Amniotic stem cell (primary cell): ENCODE results near the gene SNTA1.
"Not testable (repeated sequence)": the region's sequence is repeated elsewhere in the genome, so short reads cannot be mapped to it uniquely, and the experiment has no call there.

Source experiments
- DNase-seq: peaks from one replicate; lab custom pipeline; 2025; lab: John Stamatoyannopoulos, UW

SNTA1 gene

DNA sequence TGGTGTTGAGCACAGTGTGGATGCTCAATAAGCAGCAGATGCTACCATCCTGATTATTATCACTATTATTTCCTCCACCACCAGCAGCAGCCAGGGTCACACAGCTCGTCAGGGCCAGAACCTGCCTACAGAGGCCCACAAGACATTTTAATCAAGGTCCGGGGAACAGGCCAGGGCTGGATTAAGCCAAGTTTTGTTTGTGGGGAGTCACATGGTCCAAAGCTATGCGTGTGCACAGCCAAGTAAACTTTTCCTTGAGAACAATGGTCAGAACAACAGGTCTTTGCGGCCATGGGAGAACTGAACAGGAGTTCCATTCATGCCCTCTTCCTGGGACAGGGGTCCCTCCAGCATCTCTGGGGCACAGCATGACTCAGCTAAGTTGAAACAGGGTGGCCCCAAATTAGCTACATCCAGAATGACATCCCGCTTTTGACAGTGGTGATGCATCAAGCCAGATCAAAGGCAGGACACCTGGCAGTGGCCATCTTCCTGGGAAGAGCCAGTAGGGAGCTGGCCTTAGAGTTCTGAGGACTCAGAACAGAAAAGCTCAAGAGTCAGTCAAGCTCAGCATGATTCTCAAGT lies 11.7 kb downstream of the SNTA1 start:
- no peak for DNase-seq

DNA sequence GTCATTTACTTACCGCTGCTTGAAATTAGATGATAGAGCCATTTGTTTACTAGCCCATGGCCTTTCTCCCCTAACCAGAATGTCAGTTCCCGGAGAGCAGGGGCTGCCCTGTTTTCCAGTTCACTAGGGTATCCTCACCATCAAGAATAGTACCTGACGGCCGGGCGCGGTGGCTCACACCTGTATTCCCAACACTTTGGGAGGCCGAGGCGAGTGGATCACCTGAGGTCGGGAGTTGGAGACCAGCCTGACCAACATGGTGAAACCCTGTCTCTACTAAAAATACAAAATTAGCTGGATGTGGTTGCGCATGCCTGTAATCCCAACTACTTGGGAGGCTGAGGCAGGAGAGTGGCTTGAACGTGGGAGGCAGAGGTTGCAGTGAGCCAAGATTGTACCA lies 19.7 kb downstream of the SNTA1 start:
- DNase-seq = not testable (repeated sequence)

DNA sequence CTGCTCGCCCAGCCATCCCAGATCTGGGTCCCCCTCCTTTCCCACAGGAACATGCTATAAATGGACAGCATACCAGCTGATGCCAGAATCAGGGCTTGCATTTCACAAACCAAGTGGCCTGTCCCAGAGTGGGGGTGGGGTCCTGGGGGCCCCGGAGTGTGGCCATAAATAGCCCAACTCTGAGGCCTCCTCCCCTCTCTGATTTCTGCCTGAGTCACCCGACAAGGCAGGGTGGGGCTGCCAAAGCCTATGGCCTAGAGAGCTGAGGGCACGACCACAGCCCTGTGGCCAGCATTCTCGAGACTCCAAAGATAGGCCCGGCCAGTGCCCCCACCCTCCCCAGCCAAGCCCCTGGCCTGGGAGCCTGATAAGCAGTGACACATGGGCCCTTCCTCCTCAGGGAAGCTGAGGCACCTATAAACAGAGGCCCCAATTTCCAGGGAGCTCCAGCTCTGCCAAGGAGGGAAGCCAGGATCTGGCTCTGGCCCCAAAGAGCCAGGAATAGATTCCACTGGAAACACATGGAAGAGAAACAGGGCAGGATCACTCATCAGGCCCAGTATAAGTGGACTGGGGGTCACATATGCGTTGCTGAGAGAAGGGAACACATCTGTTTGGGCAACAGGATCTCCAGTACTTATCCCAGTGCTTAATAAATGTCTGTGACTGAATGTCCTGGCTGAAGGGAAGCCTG lies 20.3 kb downstream of the SNTA1 start:
- peak; percentile 34 for DNase-seq

DNA sequence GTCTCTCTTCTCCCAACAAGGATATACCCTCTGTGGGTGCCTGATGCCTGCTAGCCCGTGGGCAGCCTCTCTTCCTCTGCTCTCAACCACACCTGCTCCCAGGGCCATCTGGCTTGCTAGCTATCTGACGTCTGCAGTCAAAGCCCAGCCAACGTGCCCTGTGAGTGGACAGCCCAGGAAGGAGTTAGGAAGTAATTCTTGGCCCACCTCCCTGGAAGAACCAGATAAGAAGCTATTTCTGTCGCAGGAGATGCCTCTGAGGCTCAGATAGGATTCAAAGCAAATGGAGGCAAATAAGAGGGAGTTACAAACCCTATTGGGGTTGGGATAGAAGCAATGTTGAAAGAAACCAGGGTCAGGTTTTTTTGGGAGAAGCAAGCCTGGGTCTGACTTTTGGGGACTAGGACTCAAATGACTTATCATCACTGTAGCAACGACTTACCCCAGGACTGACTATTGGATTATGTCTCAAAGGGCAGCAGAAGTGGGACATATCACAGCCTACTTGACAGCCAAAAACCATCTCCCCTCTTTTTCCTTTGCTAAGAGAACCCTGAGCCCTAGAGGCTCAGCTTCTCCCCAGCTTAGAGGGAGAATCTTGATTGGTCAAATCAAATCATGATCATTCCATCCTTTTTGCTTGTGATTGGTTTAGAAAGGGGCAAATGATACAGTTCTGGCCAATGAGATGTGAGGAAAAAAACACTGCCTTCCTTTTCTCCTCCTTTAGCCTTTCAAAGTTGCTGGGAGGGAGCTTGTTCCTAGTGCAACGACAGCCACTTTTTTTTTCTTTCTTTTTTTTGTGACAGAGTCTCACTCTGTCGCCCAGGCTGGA lies 24.2 kb downstream of the SNTA1 start:
- DNase-seq = no peak

DNA sequence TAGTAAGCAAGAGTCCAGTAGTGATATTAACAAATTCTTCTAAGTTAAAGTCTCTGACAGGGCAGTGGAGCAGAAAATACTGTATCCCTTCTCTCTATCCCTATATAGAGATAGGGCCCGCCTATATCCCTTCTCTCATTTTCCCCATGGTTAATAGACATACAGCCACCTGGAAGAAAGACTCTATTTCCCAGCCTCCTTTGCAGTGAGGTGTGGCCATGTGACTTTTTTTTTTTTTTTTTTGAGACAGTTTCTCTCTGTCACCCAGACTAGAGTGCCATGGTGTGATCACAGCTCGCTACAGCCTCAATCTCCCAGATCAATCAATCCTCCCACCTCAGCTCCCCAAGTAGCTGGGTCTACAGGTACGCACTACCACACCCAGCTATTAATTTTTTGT lies 25.5 kb downstream of the SNTA1 start:
- DNase-seq = no peak

DNA sequence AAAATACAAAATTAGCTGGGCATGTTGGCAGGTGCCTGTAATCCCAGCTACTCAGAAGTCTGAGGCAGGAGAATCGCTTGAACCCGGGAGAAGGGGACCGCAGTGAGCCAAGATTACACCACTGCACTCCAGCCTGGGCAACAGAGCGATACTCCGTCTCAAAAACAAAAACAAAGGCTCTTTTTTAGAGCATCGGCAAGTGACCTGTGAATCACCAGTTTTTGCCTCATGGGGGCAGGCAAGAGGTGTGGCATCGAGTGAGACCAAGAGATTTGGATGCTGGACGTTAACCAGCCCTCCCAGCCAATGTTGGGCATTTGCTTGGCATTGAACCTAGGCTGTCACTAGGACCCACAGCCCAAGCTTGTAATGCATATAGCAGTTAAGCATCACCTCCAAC lies 27.6 kb downstream of the SNTA1 start:
- DNase-seq = no peak

DNA sequence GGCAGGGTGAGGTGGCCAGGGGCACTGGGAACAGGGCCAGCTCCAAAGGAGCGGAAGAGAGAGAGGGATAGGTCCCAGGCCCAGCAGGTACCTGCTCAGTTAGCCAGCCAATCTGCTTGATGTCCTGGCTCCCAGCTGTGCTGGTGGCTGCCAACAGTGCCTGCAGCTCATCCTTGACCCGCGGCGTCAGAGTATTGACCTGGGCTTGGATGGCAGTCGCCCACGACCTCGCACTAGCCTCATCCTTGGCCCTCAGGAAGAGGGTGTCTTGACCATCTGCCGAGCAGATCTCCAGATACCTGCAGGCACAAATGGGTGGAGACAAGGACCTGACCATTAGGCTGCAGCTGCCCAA lies 31.1 kb downstream of the SNTA1 start:
- DNase-seq = no peak

DNA sequence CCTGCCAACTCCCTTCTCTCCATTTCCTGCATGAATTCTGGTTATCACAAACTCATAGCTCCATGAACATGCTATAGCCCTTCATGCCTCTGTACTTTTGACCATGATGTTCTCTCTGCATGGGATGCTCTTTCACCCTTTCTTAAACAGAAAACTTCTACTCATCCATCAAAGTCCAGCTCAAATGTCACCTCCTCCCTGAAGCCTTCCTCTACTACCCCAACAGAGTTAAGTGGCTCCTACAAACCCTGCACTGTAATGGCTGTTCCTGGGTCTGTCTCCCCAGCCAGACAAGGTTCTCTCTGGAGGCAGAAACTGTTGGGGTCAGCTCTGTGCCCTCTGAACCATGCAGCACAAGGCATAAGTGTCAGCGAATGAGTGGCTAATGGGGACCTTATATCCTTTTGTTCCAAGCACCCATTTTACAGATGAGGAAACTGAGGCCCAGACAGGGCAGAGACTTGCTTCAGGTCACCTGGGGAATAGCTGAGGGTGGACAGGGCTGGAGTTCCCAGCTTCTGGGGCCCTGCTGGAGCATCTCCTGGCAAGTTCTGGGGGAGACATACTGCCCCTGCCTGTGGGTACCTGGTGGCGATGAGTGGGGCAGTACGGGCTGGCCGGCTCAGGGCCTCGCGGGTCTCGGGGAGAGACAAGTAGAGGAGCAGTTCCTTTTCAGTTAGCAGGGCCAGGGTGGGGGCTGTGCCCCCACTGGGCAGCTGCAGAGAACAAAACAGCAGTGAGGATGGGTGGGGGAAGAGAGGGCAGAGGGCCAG lies 31.7 kb downstream of the SNTA1 start:
- no peak for DNase-seq

DNA sequence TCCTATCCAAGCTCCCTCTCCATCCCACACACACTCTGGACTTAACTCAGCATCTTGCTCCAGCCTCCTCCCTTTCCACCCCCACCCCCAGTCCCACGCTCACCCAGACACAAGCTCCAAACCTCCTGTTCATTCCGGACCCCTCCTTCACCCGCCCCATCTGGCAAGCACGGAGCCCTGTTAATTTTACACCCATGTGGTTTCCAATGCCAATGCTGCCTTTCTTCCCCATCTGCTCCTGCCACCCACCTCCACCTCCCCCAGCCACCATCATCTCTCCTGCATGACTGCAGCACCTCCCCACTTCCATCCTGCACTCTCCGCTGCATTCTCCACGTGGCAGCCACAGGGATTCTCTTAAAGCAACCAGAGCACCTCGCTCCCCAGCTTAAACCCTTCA lies 32.3 kb downstream of the SNTA1 start:
- no peak for DNase-seq

DNA sequence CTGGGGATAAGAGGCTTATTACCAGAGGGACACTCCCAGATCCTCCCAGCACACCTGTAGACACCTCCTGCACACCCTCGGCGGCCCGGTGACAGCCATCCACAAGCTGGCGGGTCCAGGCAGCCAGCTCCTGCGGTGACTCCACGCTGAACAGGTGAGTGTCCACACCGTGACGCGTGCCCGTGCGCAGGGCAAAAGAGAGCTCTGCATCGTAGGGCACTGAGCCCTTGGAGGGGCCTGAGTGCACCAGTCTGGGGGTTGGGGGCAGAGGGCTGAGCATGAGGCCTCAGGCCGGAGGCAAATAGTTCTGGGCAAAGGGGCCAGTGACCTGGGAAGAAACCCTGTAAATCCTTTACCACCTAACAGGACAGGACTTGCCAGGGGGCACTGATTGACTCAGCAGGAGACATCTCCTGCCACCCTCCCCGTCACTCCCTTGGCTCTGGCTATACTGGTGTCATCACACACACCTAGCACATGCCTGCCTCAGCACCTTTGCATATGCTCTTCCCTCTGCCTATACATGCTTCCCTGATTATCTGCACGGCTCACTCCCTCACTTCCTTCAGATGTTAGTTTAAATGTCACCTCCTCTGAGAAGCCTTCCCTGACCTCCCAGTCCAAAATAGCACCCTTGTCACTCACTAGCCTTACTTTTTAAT lies 33.4 kb downstream of the SNTA1 start:
- no peak for DNase-seq

DNA sequence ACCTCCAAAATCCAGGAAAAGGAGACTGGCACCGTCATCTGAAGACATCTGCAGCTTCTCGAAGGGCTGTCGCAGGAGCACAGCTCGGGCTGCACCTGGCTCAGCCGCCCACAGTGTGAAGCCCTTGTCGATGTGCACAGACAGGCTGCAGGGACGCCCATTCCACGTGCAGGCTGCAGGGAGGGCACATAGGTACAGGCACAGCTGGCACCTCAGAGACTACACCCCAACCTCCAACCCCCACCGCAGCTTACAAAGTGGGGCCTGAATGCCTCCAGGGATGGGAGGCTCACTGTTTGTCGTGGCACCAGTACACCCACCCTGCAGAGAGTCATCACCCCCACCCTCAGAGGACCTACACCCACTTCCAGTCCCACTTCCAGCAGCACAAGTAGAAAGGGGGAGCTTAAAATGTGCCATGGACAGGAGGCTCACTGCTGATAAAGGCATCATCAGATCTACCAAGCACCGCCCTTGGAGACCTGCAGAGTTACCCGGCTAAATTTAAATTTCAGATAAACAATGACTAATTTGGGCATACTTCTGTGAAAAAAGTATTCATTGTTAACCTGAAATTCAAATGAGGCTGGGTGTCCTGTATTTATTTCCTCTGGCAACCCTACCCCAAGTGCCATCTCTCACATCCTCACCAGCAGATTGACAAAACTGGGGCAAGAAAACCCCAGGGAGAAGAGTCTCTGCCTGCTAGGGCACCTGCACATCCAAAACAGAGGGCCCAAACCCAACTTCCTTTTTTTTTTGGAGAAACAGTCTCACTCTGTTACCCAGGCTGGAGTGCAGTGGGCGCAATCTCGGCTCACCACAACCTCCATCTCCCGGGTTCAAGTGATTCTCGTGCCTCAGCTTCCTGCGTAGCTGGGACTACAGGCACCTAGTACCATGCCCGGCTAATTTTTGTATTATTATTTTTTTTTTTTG lies 34.6 kb downstream of the SNTA1 start:
- no peak for DNase-seq

DNA sequence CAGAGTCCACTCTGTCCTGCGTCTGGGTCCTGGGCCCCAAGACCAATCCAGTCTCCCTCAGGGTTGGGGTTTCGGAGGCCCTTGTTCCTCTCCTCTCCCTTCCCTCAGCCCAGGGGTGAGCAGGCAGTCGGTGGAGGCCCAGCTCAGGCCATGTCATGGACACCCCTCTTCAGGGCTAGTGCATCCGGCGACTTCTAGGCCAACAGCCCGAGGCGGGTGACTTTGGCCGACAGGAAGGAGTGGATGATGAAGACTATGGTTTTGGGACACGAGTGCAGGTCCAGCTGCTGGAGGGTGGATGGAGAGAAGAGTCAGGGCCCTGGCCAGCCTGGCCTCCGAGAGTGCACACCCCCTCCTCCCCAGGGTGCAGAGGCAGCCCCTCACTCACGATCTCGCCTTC lies 35.2 kb downstream of the SNTA1 start:
- no peak for DNase-seq

DNA sequence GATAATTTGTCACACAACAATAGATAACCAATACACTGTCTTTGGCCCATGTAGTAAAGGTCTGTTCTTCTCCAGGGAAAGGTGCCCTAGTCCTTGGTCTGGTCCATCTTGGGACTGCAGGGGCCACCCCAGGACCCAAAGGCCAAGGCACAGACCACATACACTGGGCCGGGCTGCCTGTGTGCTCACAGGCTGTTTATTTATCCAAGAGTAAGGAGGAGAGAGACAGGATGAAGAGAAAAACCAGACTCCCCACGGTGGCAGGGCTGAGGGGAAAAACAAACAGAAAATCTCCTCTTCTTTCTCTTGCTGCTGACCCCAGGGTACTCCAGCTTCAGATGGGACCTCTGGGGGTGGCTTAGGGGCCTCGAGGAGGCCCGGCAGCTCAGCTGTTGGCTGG lies 35.8 kb downstream of the SNTA1 start:
- no peak for DNase-seq

DNA sequence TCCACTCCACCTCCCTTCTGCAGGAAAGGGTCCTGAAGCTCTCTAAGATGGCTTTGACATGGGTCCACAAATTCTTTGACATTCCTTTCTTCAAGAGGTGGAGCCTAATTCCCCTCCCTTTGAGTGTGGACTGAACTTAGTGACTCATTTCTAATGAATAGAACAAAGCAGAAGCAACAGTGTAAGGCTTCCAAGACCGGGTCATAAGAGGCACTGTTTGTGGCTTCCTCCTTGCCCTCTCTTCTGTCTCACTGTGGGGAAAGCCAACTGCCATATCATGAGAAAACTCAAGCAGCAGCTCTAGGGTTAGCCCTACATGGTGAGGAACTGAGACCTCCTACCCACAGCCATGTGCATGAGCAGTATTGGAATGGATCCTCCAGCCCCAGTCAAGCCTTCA lies 36.3 kb downstream of the SNTA1 start:
- no peak for DNase-seq

DNA sequence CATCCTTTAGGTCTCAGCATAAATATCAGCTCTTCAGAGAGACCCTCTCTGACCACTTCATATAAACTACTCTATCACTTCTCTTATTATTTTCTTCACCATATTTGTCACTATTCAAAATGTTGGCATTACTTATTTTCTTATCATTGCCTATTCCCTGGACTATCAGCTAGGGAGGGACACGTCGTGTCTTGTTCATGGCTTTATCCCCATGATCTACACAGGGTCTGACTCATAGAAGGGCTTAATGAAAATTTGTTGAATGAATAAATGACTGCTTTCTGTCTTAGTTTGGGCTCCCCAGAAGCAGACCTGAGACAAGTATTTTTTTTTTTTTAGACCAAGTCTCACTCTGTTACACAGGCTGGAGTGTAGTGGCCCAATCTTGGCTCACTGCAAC lies 39.3 kb downstream of the SNTA1 start:
- DNase-seq = no peak

DNA sequence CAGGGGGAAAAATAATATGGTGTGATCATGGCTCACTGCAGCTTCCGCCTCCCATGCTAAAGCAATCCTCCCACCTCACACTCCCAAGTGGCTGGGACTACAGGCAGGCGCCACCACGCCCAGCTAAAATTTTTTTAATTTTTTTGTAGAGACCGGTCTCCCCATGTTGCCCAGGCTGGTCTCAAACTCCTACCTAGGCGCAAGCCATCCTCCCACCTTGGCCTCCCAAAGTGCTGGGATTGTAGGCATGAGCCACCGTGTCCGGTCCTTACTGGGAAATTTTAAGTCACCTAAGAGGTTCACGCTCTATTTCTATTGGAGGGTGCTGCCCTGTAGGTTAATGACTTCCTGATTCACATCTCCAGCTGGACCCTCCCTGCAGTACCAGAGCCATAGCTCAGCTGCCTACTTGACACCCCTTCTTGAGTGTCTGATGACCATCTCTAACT lies 41.6 kb downstream of the SNTA1 start:
- DNase-seq = no peak

DNA sequence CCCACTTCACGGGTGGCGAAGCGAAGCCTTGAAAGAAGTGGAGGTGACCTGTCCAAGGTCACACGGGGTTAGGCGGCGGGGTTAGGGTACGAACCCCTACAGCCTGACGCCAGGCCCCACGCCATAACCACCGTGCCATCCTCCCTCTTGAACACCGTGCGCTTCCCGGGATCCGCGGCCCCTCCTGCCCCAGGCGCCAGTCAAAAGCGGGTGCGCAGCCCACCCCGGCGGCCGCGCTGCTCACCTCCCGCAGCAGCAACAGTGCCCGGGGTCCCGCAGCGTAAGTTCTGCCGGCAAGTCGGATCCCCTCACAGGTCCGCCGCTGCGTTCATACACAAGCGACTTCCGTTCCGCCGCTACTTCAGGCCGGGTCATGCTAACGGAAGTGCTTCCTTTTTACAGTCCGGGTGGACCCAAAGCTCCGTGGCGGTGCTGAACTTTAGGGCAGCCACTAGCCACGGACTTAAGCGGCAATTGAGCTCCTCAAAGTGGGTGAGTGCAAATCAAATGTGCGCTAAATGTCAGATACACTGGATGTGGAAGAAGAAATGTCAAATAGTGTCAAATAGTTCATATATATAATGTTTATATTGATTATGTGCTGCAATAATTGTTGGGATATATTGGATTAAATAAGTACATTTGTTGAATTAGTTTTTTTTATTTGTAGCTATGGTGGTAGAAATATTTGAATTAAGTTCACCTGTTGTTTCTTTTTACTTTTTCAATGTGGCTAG lies 42.2 kb downstream of the SNTA1 start, which contains the start of gene CDK5RAP1:
TSS of gene CDK5RAP1 (minus strand) at position 336 of the 737 bp plus-strand sequence. CDS start 4,455 bp downstream, outside the sequence.
- peak; percentile 93 for DNase-seq

DNA sequence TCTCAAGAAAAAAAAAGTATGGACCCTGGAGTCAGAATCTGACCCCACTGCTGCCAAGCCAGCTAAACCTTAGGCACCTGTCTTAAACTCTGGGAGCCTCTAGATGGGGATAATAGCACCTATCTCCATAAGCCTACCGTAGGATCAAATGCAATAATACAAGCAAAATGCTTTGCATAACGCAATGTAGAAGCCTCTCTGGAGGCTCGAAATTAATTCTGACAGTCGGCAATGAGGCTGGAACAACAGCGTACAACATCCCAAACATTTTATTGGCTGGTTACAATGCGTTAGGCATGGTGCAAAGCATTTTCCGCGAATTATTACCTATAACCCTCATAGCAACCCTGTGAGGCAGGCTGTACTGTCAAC lies 42.8 kb downstream of the SNTA1 start:
- no peak for DNase-seq

DNA sequence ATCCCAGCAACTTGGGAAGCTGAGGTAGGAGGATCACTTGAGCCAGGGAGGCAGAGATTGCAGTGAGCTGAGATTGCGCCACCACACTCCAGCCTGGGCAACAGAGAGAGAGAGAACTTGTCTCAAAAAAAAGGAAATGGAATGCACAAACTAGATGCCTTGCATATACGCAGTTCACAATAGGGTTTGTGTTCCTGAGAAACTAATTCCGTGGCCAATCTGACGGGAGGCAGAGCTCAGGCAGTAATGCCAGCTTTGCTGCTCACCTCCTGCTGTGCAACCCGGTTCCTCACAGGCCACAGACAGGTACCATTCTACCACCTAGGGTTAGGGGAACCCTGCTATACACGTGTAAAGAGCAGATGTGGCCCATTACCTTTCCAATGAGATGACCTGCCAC lies 43.6 kb downstream of the SNTA1 start:
- no peak for DNase-seq

DNA sequence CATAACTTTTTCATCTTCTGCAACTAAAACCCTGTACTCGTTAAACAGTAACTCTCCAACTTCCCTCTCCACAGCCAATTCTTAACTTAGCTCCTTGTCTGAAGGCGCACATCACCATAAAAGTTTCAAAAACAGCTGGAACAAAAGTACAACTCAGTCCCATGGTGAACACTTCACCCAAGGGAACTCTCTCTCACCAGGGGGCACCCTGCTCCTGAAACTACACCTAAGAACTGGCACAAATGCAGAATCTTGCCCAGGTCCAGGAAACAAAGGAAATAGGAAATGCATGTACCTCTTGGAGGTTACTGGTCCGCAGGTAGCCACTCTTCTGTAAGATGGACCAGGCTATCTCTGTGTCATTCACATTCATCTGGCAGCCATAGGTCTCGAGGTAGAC lies 48.8 kb downstream of the SNTA1 start:
- no peak for DNase-seq
